Measurements from ENCODE around the gene PACRG.
A peak's percentile ranks its signal among the peaks of the same experiment; 100 is the strongest.

Gene PACRG

DNA sequence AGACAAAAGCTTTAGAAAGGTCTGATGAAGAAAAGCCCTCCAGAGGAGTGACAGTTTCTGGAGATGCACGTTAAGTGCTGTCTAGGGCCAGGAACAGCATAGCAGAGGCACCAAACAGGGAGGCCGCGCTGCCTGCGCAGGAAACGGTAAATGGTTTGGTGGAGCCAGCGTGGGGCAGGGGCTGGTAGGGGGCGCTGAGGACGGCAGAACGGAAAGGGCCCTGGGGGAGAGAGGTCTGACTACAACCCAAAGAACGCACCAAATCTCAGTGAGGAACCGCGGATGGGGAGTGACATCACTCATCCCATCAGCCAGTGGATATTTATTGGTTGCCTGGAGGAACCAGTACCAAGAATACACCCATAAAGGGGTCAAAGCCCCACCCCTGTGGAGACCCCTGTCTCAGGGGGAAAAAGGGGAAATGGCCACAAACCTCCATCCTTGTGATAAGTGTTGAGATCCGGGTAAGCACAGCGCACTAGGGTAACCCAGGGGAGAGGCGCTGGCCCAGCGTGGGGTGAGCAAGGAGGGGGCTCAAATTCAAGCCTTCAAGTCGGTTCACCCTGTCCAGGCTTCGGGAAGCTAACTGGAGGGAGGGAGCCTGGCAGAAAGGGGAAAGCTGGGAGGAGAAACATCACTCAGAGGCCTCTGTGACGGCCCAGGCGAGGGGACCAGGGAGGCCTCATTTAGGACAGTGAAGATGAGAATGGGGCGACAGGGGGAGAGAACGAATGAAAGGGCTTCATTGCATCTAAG is 437.6 kb downstream of the PACRG start:
- H3K9ac ChIP-seq (ENCODE audit: low read length), result no peak overlapping the region
- no peak overlapping the region for H3K23ac ChIP-seq (ENCODE audit: low read length in 2 of 2)
- H2BK120ac ChIP-seq (ENCODE audit: low read depth, low read length), result no peak overlapping the region
- no peak overlapping the region for H2AK5ac ChIP-seq (ENCODE audit: low read length, severe bottlenecking)
- H4K91ac ChIP-seq (ENCODE audit: low read length), result no peak overlapping the region
- no peak overlapping the region for H2BK5ac ChIP-seq (ENCODE audit: low read depth, low read length, poor library complexity, severe bottlenecking)
- no peak overlapping the region for H3K4ac ChIP-seq (ENCODE audit: low read depth in 1 of 2, low read length in 2 of 2)
- no peak overlapping the region for H2AFZ ChIP-seq (ENCODE audit: low read depth, low read length)
- no peak overlapping the region for H3K4me2 ChIP-seq (ENCODE audit: low read length, poor library complexity, severe bottlenecking)
- no peaks in the 10 kb centered on the region for H3K36me3 ChIP-seq (ENCODE audit: control insufficient read depth in 1 of 2, insufficient read depth in 2 of 2, low read depth in 1 of 2, low read length in 2 of 2)
- H3K14ac ChIP-seq (ENCODE audit: low read length in 2 of 2), result no peak overlapping the region
- H3K9me3 ChIP-seq (ENCODE audit: control insufficient read depth, low read length), result no peaks in the 10 kb centered on the region
- no peak overlapping the region for H4K8ac ChIP-seq (ENCODE audit: low read length)
- no peak overlapping the region for H2BK15ac ChIP-seq (ENCODE audit: low read depth, poor library complexity, severe bottlenecking)
- 90% methylated on average over 15 of the region's 22 CpGs for WGBS
- H3K18ac ChIP-seq (ENCODE audit: low read depth in 1 of 2, low read length in 2 of 2), result no peak overlapping the region
- H3K79me1 ChIP-seq (replicated peaks; ENCODE audit: low read length, poor library complexity, severe bottlenecking), result no peaks in the 10 kb centered on the region
- no peaks in the 10 kb centered on the region for H3K4me1 ChIP-seq (ENCODE audit: control insufficient read depth, insufficient read depth, low read depth, low read length)
- no peaks in the 10 kb centered on the region for H3K27me3 ChIP-seq (ENCODE audit: control insufficient read depth in 1 of 2, insufficient read depth in 1 of 2, low read length in 2 of 2)
- DNase-seq, result no peak
- no peak overlapping the region for H3K27ac ChIP-seq (ENCODE audit: low read length, poor library complexity, severe bottlenecking)
- H2BK12ac ChIP-seq (ENCODE audit: low read length in 2 of 2), result no peak overlapping the region
- no peak overlapping the region for H3K4me3 ChIP-seq (ENCODE audit: insufficient read depth in 1 of 2, low read depth in 1 of 2, low read length in 2 of 2)

DNA sequence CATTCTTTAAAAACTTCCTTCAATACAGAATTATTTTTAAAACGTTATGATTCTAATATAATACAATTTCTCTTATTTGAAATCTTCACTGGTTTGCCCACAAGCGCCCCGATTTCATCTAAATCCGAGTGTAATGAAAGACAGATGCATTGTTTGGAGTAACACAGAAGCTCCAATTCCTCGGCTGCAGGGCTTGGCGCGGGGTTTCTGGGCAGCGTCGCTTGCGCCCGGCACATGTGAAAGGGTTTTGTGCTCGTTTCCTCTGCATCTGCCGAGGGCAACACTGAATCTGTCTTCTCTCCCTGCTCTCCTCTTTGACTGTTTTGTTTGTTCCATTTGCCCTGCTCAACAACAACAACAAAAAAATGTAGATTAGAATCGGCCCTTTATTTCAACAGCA is 438.1 kb downstream of the PACRG start:
- Histone ChIP-seq H3K27ac (ENCODE audit: low read length, poor library complexity, severe bottlenecking) (no peak overlapping the region), H3K9me3 (ENCODE audit: control insufficient read depth, low read length) (no peaks in the 10 kb centered on the region), H3K4me2 (ENCODE audit: low read length, poor library complexity, severe bottlenecking) (no peak overlapping the region), H2BK15ac (ENCODE audit: low read depth, poor library complexity, severe bottlenecking) (no peak overlapping the region), H3K23ac (ENCODE audit: low read length in 2 of 2) (no peak overlapping the region), H3K14ac (ENCODE audit: low read length in 2 of 2) (no peak overlapping the region), H2BK5ac (ENCODE audit: low read depth, low read length, poor library complexity, severe bottlenecking) (no peak overlapping the region), H2BK12ac (ENCODE audit: low read length in 2 of 2) (no peak overlapping the region), H4K8ac (ENCODE audit: low read length) (no peak overlapping the region), H4K91ac (ENCODE audit: low read length) (no peak overlapping the region), H3K4me1 (ENCODE audit: control insufficient read depth, insufficient read depth, low read depth, low read length) (no peaks in the 10 kb centered on the region), H3K9ac (ENCODE audit: low read length) (no peak overlapping the region), H2AK5ac (ENCODE audit: low read length, severe bottlenecking) (no peak overlapping the region), H3K4me3 (ENCODE audit: insufficient read depth in 1 of 2, low read depth in 1 of 2, low read length in 2 of 2) (no peak overlapping the region), H3K27me3 (ENCODE audit: control insufficient read depth in 1 of 2, insufficient read depth in 1 of 2, low read length in 2 of 2) (no peaks in the 10 kb centered on the region), H3K79me1 (replicated peaks; ENCODE audit: low read length, poor library complexity, severe bottlenecking) (no peaks in the 10 kb centered on the region), H2BK120ac (ENCODE audit: low read depth, low read length) (no peak overlapping the region), H3K18ac (ENCODE audit: low read depth in 1 of 2, low read length in 2 of 2) (no peak overlapping the region), H2AFZ (ENCODE audit: low read depth, low read length) (no peak overlapping the region), H3K36me3 (ENCODE audit: control insufficient read depth in 1 of 2, insufficient read depth in 2 of 2, low read depth in 1 of 2, low read length in 2 of 2) (no peaks in the 10 kb centered on the region), H3K4ac (ENCODE audit: low read depth in 1 of 2, low read length in 2 of 2) (no peak overlapping the region)
- 93% methylated on average over 13 of the region's 14 CpGs for WGBS
- DNase-seq, result no peak

DNA sequence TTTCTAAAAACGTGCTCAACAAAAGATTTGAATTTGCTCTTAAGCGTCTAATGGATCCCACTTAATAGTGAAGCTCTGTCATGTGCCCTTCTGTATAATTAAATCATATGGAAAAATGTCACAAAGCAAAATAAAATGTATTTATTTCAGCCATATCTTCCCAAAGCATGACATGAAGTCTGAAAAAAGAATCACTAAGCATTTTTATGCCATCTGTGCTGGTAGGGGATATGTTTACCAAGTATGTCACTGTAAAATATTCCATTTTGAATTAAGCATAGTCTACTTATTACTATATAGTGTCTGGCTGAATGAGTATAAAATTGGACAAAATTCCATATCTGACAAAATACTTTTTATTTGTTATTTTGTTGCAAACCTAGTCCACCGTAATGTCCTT is 438.7 kb downstream of the PACRG start:
- no peak overlapping the region for H3K4ac ChIP-seq (ENCODE audit: low read depth in 1 of 2, low read length in 2 of 2)

DNA sequence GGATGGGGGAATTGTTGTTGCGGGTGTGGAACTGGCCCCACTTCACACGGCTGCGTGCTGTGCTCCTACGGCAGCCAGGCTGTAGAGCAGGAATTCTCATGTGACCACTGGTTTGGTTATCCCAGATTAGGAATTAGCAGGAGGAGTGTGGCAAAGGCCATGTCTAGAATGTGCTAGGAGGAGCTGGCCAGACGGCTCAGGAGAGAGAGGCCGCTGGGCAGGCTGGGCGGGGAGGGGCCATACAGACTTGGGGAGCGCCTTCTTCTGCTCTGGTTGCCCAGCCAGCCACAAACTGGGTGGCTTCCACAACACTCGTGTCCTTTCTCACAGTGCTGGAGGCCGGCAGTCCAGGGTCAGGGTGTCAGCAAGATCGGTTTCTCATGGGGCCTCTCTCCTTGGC is 441.7 kb downstream of the PACRG start:
- Histone ChIP-seq H3K4me2 (ENCODE audit: low read length, poor library complexity, severe bottlenecking) (no peak overlapping the region), H2AFZ (ENCODE audit: low read depth, low read length) (no peak overlapping the region), H2BK12ac (ENCODE audit: low read length in 2 of 2) (no peak overlapping the region), H3K14ac (ENCODE audit: low read length in 2 of 2) (peak overlapping the region in 1 of 2 experiments; percentile 36), H3K79me1 (replicated peaks; ENCODE audit: low read length, poor library complexity, severe bottlenecking) (no peaks in the 10 kb centered on the region), H3K9ac (ENCODE audit: low read length) (no peak overlapping the region), H2BK15ac (ENCODE audit: low read depth, poor library complexity, severe bottlenecking) (no peak overlapping the region), H3K23ac (ENCODE audit: low read length in 2 of 2) (no peak overlapping the region), H4K8ac (ENCODE audit: low read length) (no peak overlapping the region), H3K36me3 (ENCODE audit: control insufficient read depth in 1 of 2, insufficient read depth in 2 of 2, low read depth in 1 of 2, low read length in 2 of 2) (no peaks in the 10 kb centered on the region), H3K4me1 (ENCODE audit: control insufficient read depth, insufficient read depth, low read depth, low read length) (no peaks in the 10 kb centered on the region), H3K4ac (ENCODE audit: low read depth in 1 of 2, low read length in 2 of 2) (no peak overlapping the region), H3K4me3 (ENCODE audit: insufficient read depth in 1 of 2, low read depth in 1 of 2, low read length in 2 of 2) (no peak overlapping the region), H2BK5ac (ENCODE audit: low read depth, low read length, poor library complexity, severe bottlenecking) (no peak overlapping the region), H3K27me3 (ENCODE audit: control insufficient read depth in 1 of 2, insufficient read depth in 1 of 2, low read length in 2 of 2) (no peaks in the 10 kb centered on the region), H3K27ac (ENCODE audit: low read length, poor library complexity, severe bottlenecking) (no peak overlapping the region), H3K9me3 (ENCODE audit: control insufficient read depth, low read length) (no peaks in the 10 kb centered on the region), H4K91ac (ENCODE audit: low read length) (no peak overlapping the region), H2BK120ac (ENCODE audit: low read depth, low read length) (no peak overlapping the region), H2AK5ac (ENCODE audit: low read length, severe bottlenecking) (no peak overlapping the region), H3K18ac (ENCODE audit: low read depth in 1 of 2, low read length in 2 of 2) (no peak overlapping the region)
- 94% methylated on average over 11 of the region's 11 CpGs for WGBS
- DNase-seq, result no peak

More for the DNA sequence above, 438.7 kb downstream of the PACRG start:
- Histone ChIP-seq H3K9ac (ENCODE audit: low read length) (no peak overlapping the region), H3K27me3 (ENCODE audit: control insufficient read depth in 1 of 2, insufficient read depth in 1 of 2, low read length in 2 of 2) (no peaks in the 10 kb centered on the region), H3K4me3 (ENCODE audit: insufficient read depth in 1 of 2, low read depth in 1 of 2, low read length in 2 of 2) (no peak overlapping the region), H4K91ac (ENCODE audit: low read length) (no peak overlapping the region), H2BK15ac (ENCODE audit: low read depth, poor library complexity, severe bottlenecking) (no peak overlapping the region), H3K23ac (ENCODE audit: low read length in 2 of 2) (no peak overlapping the region), H3K9me3 (ENCODE audit: control insufficient read depth, low read length) (no peaks in the 10 kb centered on the region), H3K36me3 (ENCODE audit: control insufficient read depth in 1 of 2, insufficient read depth in 2 of 2, low read depth in 1 of 2, low read length in 2 of 2) (no peaks in the 10 kb centered on the region), H2BK120ac (ENCODE audit: low read depth, low read length) (no peak overlapping the region), H2AK5ac (ENCODE audit: low read length, severe bottlenecking) (no peak overlapping the region), H2BK5ac (ENCODE audit: low read depth, low read length, poor library complexity, severe bottlenecking) (no peak overlapping the region), H4K8ac (ENCODE audit: low read length) (no peak overlapping the region), H3K4me1 (ENCODE audit: control insufficient read depth, insufficient read depth, low read depth, low read length) (no peaks in the 10 kb centered on the region), H3K27ac (ENCODE audit: low read length, poor library complexity, severe bottlenecking) (no peak overlapping the region), H3K18ac (ENCODE audit: low read depth in 1 of 2, low read length in 2 of 2) (no peak overlapping the region), H3K14ac (ENCODE audit: low read length in 2 of 2) (no peak overlapping the region), H3K79me1 (replicated peaks; ENCODE audit: low read length, poor library complexity, severe bottlenecking) (no peaks in the 10 kb centered on the region), H3K4me2 (ENCODE audit: low read length, poor library complexity, severe bottlenecking) (no peak overlapping the region), H2BK12ac (ENCODE audit: low read length in 2 of 2) (no peak overlapping the region), H2AFZ (ENCODE audit: low read depth, low read length) (no peak overlapping the region)
- 85% methylated on average over 2 of the region's 3 CpGs for WGBS
- no peak for DNase-seq
